ENCODE data around the gene IMMP2L. TPM values are rescaled to one million over a fixed set of nuclear protein-coding genes. Genes with fewer than 3 reads are reported as not detected.

Gene IMMP2L
- polyA plus RNA-seq, 2 of the 4 experiments (the other 2 are of a cell fraction) = 16.1 to 23.8 TPM

- Histone ChIP-seq H3K4me3 (no peak overlapping the region), H3K4me1 (no peaks in the 10 kb centered on the region), H3K9me3 (peaks cover 12% of the 10 kb centered on the region; the same call in 2 of the 3 replicates), H3K27ac (no peak overlapping the region), H3K4me2 (no peak overlapping the region)
- ATAC-seq (no peak), DNase-seq (ENCODE audit: low read depth in 1 of 2, low spot score in 1 of 2) (no peak), FAIRE-seq (no peak)
- TF ChIP-seq ZNF302 (CRISPR knock-in tag; IDR thresholded peaks at IDR 0.05) = no peak
- no peak for TF ChIP-seq CHD2 (IDR thresholded peaks at IDR 0.05; ENCODE audit: low read length, partially characterized antibody)
- no peak for TF ChIP-seq CEBPB (IDR thresholded peaks at IDR 0.05)
- TF ChIP-seq KDM5A (IDR thresholded peaks at IDR 0.05) = no peak
- no peak for TF ChIP-seq MAX (IDR thresholded peaks at IDR 0.05)
- TF ChIP-seq ELK1 (IDR thresholded peaks at IDR 0.05; ENCODE audit: low read depth, low read length) = no peak
- no peak for TF ChIP-seq RCOR1 (IDR thresholded peaks at IDR 0.05; ENCODE audit: low read depth, low read length)
- no peak for TF ChIP-seq JUNB (IDR thresholded peaks at IDR 0.05)
- CTCF ChIA-PET = interaction anchor here (1.0 kb wide), 1 partner anchor 17 kb away, joined by 4 read pairs; no protein-coding TSS in a partner anchor
- POLR2A ChIA-PET = no interaction called here
Measured at GRCh38 chr7:111346219-111346618, 216.1 kb downstream of the IMMP2L start.

- 0 out of 3 replicates have a peak, but pooled peaks cover 3% of the 10 kb centered on the region for H3K4me1 ChIP-seq
- no peak overlapping the region for H3K4me3 ChIP-seq
- H3K27ac ChIP-seq = no peak overlapping the region
- no peak for FAIRE-seq
- TF ChIP-seq CEBPB (IDR thresholded peaks at IDR 0.05) (no peak), ZFP36 (IDR thresholded peaks at IDR 0.05; ENCODE audit: borderline replicate concordance, partially characterized antibody) (no peak), POLR2AphosphoS2 (conservative IDR thresholded peaks at IDR 0.05; ENCODE audit: low read length) (no peak), HOXA7 (CRISPR knock-in tag; IDR thresholded peaks at IDR 0.05) (no peak), HOXB13 (CRISPR knock-in tag; IDR thresholded peaks at IDR 0.05; ENCODE audit: low read depth) (no peak), PHF8 (IDR thresholded peaks at IDR 0.05; ENCODE audit: borderline replicate concordance, low read depth) (no peak), ZC3H11A (IDR thresholded peaks at IDR 0.05) (no peak), RAD21 (conservative IDR thresholded peaks at IDR 0.05 in 1 of 2, IDR thresholded peaks at IDR 0.05 in 1 of 2) (no peak), SMC3 (IDR thresholded peaks at IDR 0.05) (no peak), TP53 (CRISPR knock-in tag; IDR thresholded peaks at IDR 0.05) (no peak), ATOH8 (CRISPR knock-in tag; IDR thresholded peaks at IDR 0.05; ENCODE audit: low read depth) (no peak), FOXS1 (CRISPR knock-in tag; IDR thresholded peaks at IDR 0.05) (no peak), ESRRA (IDR thresholded peaks at IDR 0.05; ENCODE audit: borderline replicate concordance, low read length) (no peak), EHF (CRISPR knock-in tag; IDR thresholded peaks at IDR 0.05) (no peak)
- peaks cover 12% of the 10 kb centered on the region; the same call in 2 of the 3 replicates for H3K9me3 ChIP-seq
- POLR2A ChIA-PET = no interaction called here
- CTCF ChIA-PET = interaction anchor here (1.1 kb wide), 1 partner anchor 37 kb away, joined by 3 read pairs; no protein-coding TSS in a partner anchor
- no peak for DNase-seq (ENCODE audit: low read depth in 1 of 2, low spot score in 1 of 2)
- no peak for ATAC-seq
- no peak overlapping the region for H3K4me2 ChIP-seq
Measured at GRCh38 chr7:111343017-111343416, 219.3 kb downstream of the IMMP2L start.

- no peak for FAIRE-seq
- ChIA-PET CTCF (no interaction called here), POLR2A (no interaction called here)
- no peak for DNase-seq (ENCODE audit: low read depth in 1 of 2, low spot score in 1 of 2)
- H3K9me3 ChIP-seq = peaks cover 11% of the 10 kb centered on the region; the same call in 2 of the 3 replicates
- no peak for ATAC-seq
- H3K4me1 ChIP-seq = 0 out of 3 replicates have a peak, but pooled peaks cover 3% of the 10 kb centered on the region
- WGBS (ENCODE audit: missing lambda C conversion rate) = 65% methylated on average over 1 of the region's 1 CpG
- H3K27ac ChIP-seq = no peak overlapping the region
- H3K4me2 ChIP-seq = no peak overlapping the region
- TF ChIP-seq HDAC2 (IDR thresholded peaks at IDR 0.05) = no peak
- no peak for TF ChIP-seq EHF (CRISPR knock-in tag; IDR thresholded peaks at IDR 0.05)
- TF ChIP-seq JUNB (IDR thresholded peaks at IDR 0.05) = no peak
- TF ChIP-seq CEBPB (IDR thresholded peaks at IDR 0.05) = no peak
- TF ChIP-seq CBX2 (IDR thresholded peaks at IDR 0.05; ENCODE audit: borderline replicate concordance, low read depth) = no peak
- H3K4me3 ChIP-seq = no peak overlapping the region
Measured at GRCh38 chr7:111339006-111339405, 223.3 kb downstream of the IMMP2L start.

All from A549 (cell line).